Keratinocyte (primary cell): ENCODE measurements around the gene SPAG16.

Experiments
- EZH2 ChIP-seq: IDR thresholded peaks from one replicate; pipeline ENCODE4 v1.6.1; 2012; ENCODE audit warnings: inconsistent platforms, mild to moderate bottlenecking, low read length, moderate library complexity
- TF ChIP-seq, protein P1 (sequence below), 3 experiments: IDR thresholded peaks in 1 of 3; conservative IDR thresholded peaks in 1 of 3; optimal IDR thresholded peaks in 1 of 3; 2 replicates in 2 of 3; 3 replicates in 1 of 3; pipeline versions ENCODE3 to v1.5.1; 2011; ENCODE audit warnings: low read length in 3 of 3, mild to moderate bottlenecking in 3 of 3, moderate library complexity in 2 of 3, control low read depth in 1 of 3, inconsistent platforms in 1 of 3; ENCODE audit not compliant: insufficient read depth in 2 of 3; ENCODE audit errors: extremely low read depth in 1 of 3

GRCh38 chr2:214358506-214358905 is 1074.2 kb downstream of the SPAG16 start:
- TF ChIP-seq, protein P1, sequence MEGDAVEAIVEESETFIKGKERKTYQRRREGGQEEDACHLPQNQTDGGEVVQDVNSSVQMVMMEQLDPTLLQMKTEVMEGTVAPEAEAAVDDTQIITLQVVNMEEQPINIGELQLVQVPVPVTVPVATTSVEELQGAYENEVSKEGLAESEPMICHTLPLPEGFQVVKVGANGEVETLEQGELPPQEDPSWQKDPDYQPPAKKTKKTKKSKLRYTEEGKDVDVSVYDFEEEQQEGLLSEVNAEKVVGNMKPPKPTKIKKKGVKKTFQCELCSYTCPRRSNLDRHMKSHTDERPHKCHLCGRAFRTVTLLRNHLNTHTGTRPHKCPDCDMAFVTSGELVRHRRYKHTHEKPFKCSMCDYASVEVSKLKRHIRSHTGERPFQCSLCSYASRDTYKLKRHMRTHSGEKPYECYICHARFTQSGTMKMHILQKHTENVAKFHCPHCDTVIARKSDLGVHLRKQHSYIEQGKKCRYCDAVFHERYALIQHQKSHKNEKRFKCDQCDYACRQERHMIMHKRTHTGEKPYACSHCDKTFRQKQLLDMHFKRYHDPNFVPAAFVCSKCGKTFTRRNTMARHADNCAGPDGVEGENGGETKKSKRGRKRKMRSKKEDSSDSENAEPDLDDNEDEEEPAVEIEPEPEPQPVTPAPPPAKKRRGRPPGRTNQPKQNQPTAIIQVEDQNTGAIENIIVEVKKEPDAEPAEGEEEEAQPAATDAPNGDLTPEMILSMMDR (optimal IDR thresholded peaks at IDR 0.05 in 1 of 3, IDR thresholded peaks at IDR 0.05 in 1 of 3, conservative IDR thresholded peaks at IDR 0.05 in 1 of 3; ENCODE audit: extremely low read depth in 1 of 3, insufficient read depth in 2 of 3, low read length in 3 of 3): no peak
- TF ChIP-seq EZH2: no peak
